Measurements from ENCODE around the gene CYP11A1.

The CYP11A1 gene

GRCh38 chr15:74389241-74390048, 22.0 kb upstream of the CYP11A1 start:
- no peak for DNase-seq (ENCODE audit: low read depth in 3 of 3, low spot score in 1 of 3)

GRCh38 chr15:74388363-74388951, 21.0 kb upstream of the CYP11A1 start:
- DNase-seq (ENCODE audit: low read depth in 3 of 3, low spot score in 1 of 3) = no peak

- no peak for DNase-seq (ENCODE audit: low read depth in 3 of 3, low spot score in 1 of 3)
Observed at GRCh38 chr15:74387621-74388362, 20.3 kb upstream of the CYP11A1 start.

GRCh38 chr15:74387141-74387541, 19.7 kb upstream of the CYP11A1 start:
- DNase-seq (ENCODE audit: low read depth in 3 of 3, low spot score in 1 of 3) = no peak

GRCh38 chr15:74386496-74387140, 19.2 kb upstream of the CYP11A1 start:
- DNase-seq (ENCODE audit: low read depth in 3 of 3, low spot score in 1 of 3) = no peak

- DNase-seq (ENCODE audit: low read depth in 3 of 3, low spot score in 1 of 3) = no peak
Observed at GRCh38 chr15:74385733-74386132, 18.3 kb upstream of the CYP11A1 start.

- DNase-seq (ENCODE audit: low read depth in 3 of 3, low spot score in 1 of 3) = no peak
Observed at GRCh38 chr15:74384881-74385643, 17.6 kb upstream of the CYP11A1 start.

GRCh38 chr15:74384566-74384880, 17.1 kb upstream of the CYP11A1 start:
- DNase-seq (ENCODE audit: low read depth in 3 of 3, low spot score in 1 of 3) = no peak

- DNase-seq (ENCODE audit: low read depth in 3 of 3, low spot score in 1 of 3) = peak in 1 of 3 donors; percentile 56
Observed at GRCh38 chr15:74383695-74384565, 16.5 kb upstream of the CYP11A1 start.

- no peak for DNase-seq (ENCODE audit: low read depth in 3 of 3, low spot score in 1 of 3)
Observed at GRCh38 chr15:74383286-74383685, 15.8 kb upstream of the CYP11A1 start.

- DNase-seq (ENCODE audit: low read depth in 3 of 3, low spot score in 1 of 3) = peak; percentile 29 to 68 (median 53)
Observed at GRCh38 chr15:74382004-74382816, 14.8 kb upstream of the CYP11A1 start.

GRCh38 chr15:74381481-74381880, 14.0 kb upstream of the CYP11A1 start:
- no peak for DNase-seq (ENCODE audit: low read depth in 3 of 3, low spot score in 1 of 3)

- DNase-seq (ENCODE audit: low read depth in 3 of 3, low spot score in 1 of 3) = no peak
Observed at GRCh38 chr15:74381190-74381453, 13.7 kb upstream of the CYP11A1 start.

GRCh38 chr15:74380361-74381189, 13.1 kb upstream of the CYP11A1 start:
- no peak for DNase-seq (ENCODE audit: low read depth in 3 of 3, low spot score in 1 of 3)

GRCh38 chr15:74378848-74379247, 11.4 kb upstream of the CYP11A1 start:
- peak in 1 of 3 donors; percentile 56 for DNase-seq (ENCODE audit: low read depth in 3 of 3, low spot score in 1 of 3)

GRCh38 chr15:74377831-74378766, 10.7 kb upstream of the CYP11A1 start:
- no peak for DNase-seq (ENCODE audit: low read depth in 3 of 3, low spot score in 1 of 3)

- no peak for DNase-seq (ENCODE audit: low read depth in 3 of 3, low spot score in 1 of 3)
Observed at GRCh38 chr15:74376825-74377581, 9.6 kb upstream of the CYP11A1 start.

All from stimulated activated CD4-positive, alpha-beta T cell treated with anti-CD3 and anti-CD28 coated beads, TNF-alpha, amount 100 ng/mL, for 1 hour (primary cell).